Measurements from ENCODE around the gene TTC9B. TPM values are rescaled to one million over a fixed set of nuclear protein-coding genes. Genes with fewer than 3 reads are reported as not detected.

Gene TTC9B
- total and polyA plus RNA-seq, 2 of the 4 experiments (the other 2 are of a cell fraction) = not detected

DNA sequence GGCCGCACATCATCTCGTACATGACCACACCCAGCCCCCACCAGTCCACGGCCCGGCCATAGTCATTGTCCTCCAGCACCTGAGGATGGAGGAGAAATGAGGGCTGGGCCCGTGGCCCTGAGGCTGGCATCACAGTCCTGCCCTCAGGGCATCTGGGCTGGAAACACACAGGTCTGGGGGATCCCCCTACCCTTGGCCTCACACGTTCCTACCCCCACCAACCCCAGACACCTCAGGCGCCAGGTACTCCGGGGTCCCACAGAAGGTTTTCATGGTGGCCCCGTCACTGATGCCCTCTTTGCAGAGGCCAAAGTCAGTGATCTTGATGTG is 17.8 kb upstream of the TTC9B start:
- no peak overlapping the region for H4K5ac ChIP-seq (ENCODE audit: low read depth, low read length)
- no peak overlapping the region for H2BK120ac ChIP-seq (ENCODE audit: low read depth, low read length)
- intact Hi-C loops (cut with micrococcal nuclease) (no loop called here), in situ Hi-C loops (cut with MboI; ENCODE audit: low sequenced_read_pairs) (no loop called here), dilution Hi-C loops (cut with HindIII; ENCODE audit: low sequenced_read_pairs, unreplicated experiment) (no loop called here)
- no peak overlapping the region for H3K9ac ChIP-seq (ENCODE audit: low read depth, low read length)
- H2BK15ac ChIP-seq (ENCODE audit: low read depth, low read length) = no peak overlapping the region
- DNase-seq (no peak), ATAC-seq (ENCODE audit: low read depth) (no peak)
- no peak overlapping the region for H4K8ac ChIP-seq (ENCODE audit: low read depth in 2 of 2, low read length in 2 of 2)
- H4K20me1 ChIP-seq (ENCODE audit: insufficient read depth, low read length) = no peaks in the 10 kb centered on the region; the same call in 1 of the 2 replicates
- H3K27ac ChIP-seq (ENCODE audit: insufficient read depth, low read length) = no peak overlapping the region
- H3K56ac ChIP-seq (ENCODE audit: extremely low read depth, insufficient read depth, low read length) = no peak overlapping the region
- peak overlapping the region; percentile 28 for H2AK9ac ChIP-seq (replicated peaks; ENCODE audit: low read depth, low read length, poor library complexity)
- H4K91ac ChIP-seq (ENCODE audit: insufficient read depth, low read depth, low read length) = no peak overlapping the region
- peaks cover 12% of the 10 kb centered on the region for H3K9me1 ChIP-seq (ENCODE audit: insufficient read depth, low read length)
- WGBS, 2 experiments (ENCODE audit: extremely low coverage in 2 of 2, insufficient read length in 1 of 2) = 93% methylated on average over 3 of the region's 9 CpGs; no CpG with 5 or more reads in 1 of the 2 experiments
- no peak overlapping the region for H2AK5ac ChIP-seq (ENCODE audit: low read depth, low read length)
- no peak overlapping the region for H3K4me2 ChIP-seq (ENCODE audit: low read depth, low read length)
- no peak overlapping the region for H2BK20ac ChIP-seq (ENCODE audit: low read depth, low read length)
- H3K79me1 ChIP-seq (ENCODE audit: low read depth in 1 of 2, low read length in 2 of 2) = peaks cover 3 to 13% of the 10 kb centered on the region in 2 experiments; a peak in 1 of 4 replicates
- no TSS peak for BruUV-seq (replicated peaks)
- no peak overlapping the region for H2BK5ac ChIP-seq (ENCODE audit: low read depth, low read length, poor library complexity, severe bottlenecking)
- no peak overlapping the region for H3K23ac ChIP-seq (ENCODE audit: low read depth, low read length)
- no peak overlapping the region for H3K4me3 ChIP-seq (ENCODE audit: insufficient read depth, low read depth, low read length)
- H3K27me3 ChIP-seq (ENCODE audit: control insufficient read depth, insufficient read depth, low read length) = no peaks in the 10 kb centered on the region
- H3K4ac ChIP-seq (ENCODE audit: low read depth, low read length) = no peak overlapping the region
- H3K9me3 ChIP-seq (ENCODE audit: control insufficient read depth, insufficient read depth, low read length) = no peaks in the 10 kb centered on the region
- H3K36me3 ChIP-seq (ENCODE audit: control insufficient read depth, insufficient read depth, low read length) = peaks cover 60% of the 10 kb centered on the region
- H2AFZ ChIP-seq (replicated peaks; ENCODE audit: low read length, poor library complexity) = no peak overlapping the region
- ChIA-PET CTCF (no interaction called here), POLR2A (ENCODE audit: unreplicated experiment) (no interaction called here)
- peaks cover 11% of the 10 kb centered on the region for H3K4me1 ChIP-seq (ENCODE audit: control insufficient read depth, insufficient read depth, low read length)
- H3K14ac ChIP-seq (replicated peaks; ENCODE audit: low read depth, low read length) = no peak overlapping the region
- TF ChIP-seq CEBPB (IDR thresholded peaks at IDR 0.05; ENCODE audit: low read depth, low read length) (no peak), FOS (IDR thresholded peaks at IDR 0.05; ENCODE audit: low read depth, low read length) (no peak), MXI1 (IDR thresholded peaks at IDR 0.05; ENCODE audit: borderline replicate concordance, low read depth, low read length) (no peak), BHLHE40 (IDR thresholded peaks at IDR 0.05; ENCODE audit: low read depth, low read length) (no peak), RFX5 (IDR thresholded peaks at IDR 0.05; ENCODE audit: low read depth, low read length) (no peak), RAD21 (IDR thresholded peaks at IDR 0.05; ENCODE audit: low read length) (no peak), MAZ (IDR thresholded peaks at IDR 0.05; ENCODE audit: borderline replicate concordance, low read depth, low read length) (no peak), CHD1 (IDR thresholded peaks at IDR 0.05; ENCODE audit: low read depth, low read length) (no peak)
- no peak overlapping the region for H3K18ac ChIP-seq (ENCODE audit: low read depth, low read length)
